Measurements from ENCODE around the gene TMEM131. TPM values are rescaled to one million over a fixed set of nuclear protein-coding genes. Genes with fewer than 3 reads are reported as not detected.
"Not testable (repeated sequence)": the region's sequence is repeated elsewhere in the genome, so short reads cannot be mapped to it uniquely, and the experiment has no call there.

Gene TMEM131
- total RNA-seq, 2 donors from 2014 or later, result 49.5 to 52.0 TPM

DNA sequence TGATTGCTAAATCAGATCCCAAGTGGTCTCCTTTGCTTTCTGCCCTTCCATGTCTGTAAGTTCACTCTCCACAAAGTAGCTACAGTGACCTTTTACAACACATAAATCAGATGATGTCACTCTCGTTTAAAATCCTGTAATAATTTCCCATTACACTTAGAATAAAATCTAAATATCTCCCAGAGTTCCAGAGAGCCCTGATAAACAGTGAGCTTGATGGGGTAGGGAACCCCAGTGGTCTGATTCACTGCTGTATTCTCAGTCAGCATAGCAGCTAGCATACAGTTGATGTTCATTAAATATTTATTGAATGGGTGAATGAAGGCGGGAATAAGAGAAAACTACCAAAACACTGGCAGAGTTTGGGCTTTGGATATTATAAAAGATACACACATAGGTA, 164.6 kb downstream of the TMEM131 start:
- ATAC-seq (ENCODE audit: insufficient number of reproducible peaks, low FRiP score, low read depth) (no peak), DNase-seq (ENCODE audit: low spot score) (no peak)
- Histone ChIP-seq H3K9me3 (no peaks in the 10 kb centered on the region), H3K27ac (peak overlapping the region; percentile 11 to 35), H3K27me3 (replicated peaks; ENCODE audit: insufficient read depth) (no peaks in the 10 kb centered on the region), H3K4me1 (ENCODE audit: control insufficient read depth in 1 of 2, low read depth in 2 of 2) (peaks cover 14 to 29% of the 10 kb centered on the region in 2 donors), H3K4me3 (no peak overlapping the region), H3K36me3 (peaks cover 6% of the 10 kb centered on the region)
- TF ChIP-seq, protein P1, sequence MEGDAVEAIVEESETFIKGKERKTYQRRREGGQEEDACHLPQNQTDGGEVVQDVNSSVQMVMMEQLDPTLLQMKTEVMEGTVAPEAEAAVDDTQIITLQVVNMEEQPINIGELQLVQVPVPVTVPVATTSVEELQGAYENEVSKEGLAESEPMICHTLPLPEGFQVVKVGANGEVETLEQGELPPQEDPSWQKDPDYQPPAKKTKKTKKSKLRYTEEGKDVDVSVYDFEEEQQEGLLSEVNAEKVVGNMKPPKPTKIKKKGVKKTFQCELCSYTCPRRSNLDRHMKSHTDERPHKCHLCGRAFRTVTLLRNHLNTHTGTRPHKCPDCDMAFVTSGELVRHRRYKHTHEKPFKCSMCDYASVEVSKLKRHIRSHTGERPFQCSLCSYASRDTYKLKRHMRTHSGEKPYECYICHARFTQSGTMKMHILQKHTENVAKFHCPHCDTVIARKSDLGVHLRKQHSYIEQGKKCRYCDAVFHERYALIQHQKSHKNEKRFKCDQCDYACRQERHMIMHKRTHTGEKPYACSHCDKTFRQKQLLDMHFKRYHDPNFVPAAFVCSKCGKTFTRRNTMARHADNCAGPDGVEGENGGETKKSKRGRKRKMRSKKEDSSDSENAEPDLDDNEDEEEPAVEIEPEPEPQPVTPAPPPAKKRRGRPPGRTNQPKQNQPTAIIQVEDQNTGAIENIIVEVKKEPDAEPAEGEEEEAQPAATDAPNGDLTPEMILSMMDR (IDR thresholded peaks at IDR 0.05), result no peak

GRCh38 chr2:97829255-97829654, 166.5 kb downstream of the TMEM131 start:
- DNase-seq (ENCODE audit: low spot score); H3K27me3 ChIP-seq (replicated peaks; ENCODE audit: insufficient read depth); H3K36me3 ChIP-seq; ATAC-seq (ENCODE audit: insufficient number of reproducible peaks, low FRiP score, low read depth); H3K4me3 ChIP-seq; H3K27ac ChIP-seq; H3K9me3 ChIP-seq: not testable (repeated sequence)
- H3K4me1 ChIP-seq (ENCODE audit: control insufficient read depth in 1 of 2, low read depth in 2 of 2), result peaks cover 14 to 29% of the 10 kb centered on the region in 2 donors

DNA sequence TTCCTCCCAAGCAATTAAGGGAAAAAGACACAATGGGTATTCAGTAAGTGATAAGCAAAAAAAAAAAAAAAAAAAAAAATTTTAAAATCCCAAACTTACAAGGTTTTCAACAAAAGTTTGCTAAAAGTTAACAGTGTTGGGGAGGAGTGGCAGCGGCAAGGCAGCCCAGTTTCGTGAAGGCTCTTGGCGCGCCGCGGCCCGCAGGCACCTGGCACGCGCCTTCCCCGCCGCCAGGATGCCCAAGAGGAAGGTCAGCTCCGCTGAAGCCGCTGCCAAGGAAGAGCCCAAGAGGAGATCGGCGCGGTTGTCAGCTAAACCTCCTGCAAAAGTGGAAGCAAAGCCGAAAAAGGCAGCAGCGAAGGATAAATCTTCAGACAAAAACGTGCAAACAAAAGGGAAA, 168.7 kb downstream of the TMEM131 start:
- not testable (repeated sequence) for H3K27me3 ChIP-seq (replicated peaks; ENCODE audit: insufficient read depth); H3K9me3 ChIP-seq; H3K4me3 ChIP-seq; ATAC-seq (ENCODE audit: insufficient number of reproducible peaks, low FRiP score, low read depth); DNase-seq (ENCODE audit: low spot score); H3K27ac ChIP-seq; H3K36me3 ChIP-seq
- peaks cover 14 to 24% of the 10 kb centered on the region in 2 donors for H3K4me1 ChIP-seq (ENCODE audit: control insufficient read depth in 1 of 2, low read depth in 2 of 2)

DNA sequence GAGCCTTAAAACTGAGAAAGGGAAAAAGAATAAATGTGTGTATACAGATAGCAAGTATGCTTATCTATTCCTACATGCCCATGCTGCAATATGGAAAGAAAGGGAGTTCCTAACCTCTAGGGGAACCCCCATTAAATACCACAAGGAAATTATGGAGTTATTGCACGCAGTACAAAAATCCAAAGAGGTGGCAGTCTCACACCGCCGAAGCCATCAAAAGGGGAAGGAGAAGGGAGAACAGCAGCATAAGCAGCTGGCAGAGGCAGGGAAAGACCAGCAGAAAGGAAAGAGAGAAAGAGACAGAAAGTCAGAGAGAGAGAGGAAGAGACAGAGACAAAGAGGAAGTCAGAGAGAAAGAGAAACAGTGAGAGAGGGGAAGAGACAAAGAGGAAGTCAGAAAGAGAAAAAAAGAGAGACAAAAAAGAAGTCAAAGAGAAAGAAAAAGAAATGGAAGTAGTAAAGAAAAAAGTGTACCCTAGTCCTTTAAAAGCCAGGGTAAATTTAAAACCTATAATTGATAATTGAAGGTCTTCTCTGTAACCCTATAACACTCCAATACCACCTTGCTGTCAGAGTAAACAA, 169.4 kb downstream of the TMEM131 start:
- H3K4me3 ChIP-seq; H3K9me3 ChIP-seq; H3K36me3 ChIP-seq; ATAC-seq (ENCODE audit: insufficient number of reproducible peaks, low FRiP score, low read depth); H3K27ac ChIP-seq; DNase-seq (ENCODE audit: low spot score); H3K27me3 ChIP-seq (replicated peaks; ENCODE audit: insufficient read depth): not testable (repeated sequence)
- peaks cover 14 to 19% of the 10 kb centered on the region in 2 donors for H3K4me1 ChIP-seq (ENCODE audit: control insufficient read depth in 1 of 2, low read depth in 2 of 2)

GRCh38 chr2:97824011-97824410, 171.7 kb downstream of the TMEM131 start:
- not testable (repeated sequence) for H3K4me1 ChIP-seq (ENCODE audit: control insufficient read depth in 1 of 2, low read depth in 2 of 2); DNase-seq (ENCODE audit: low spot score); H3K27ac ChIP-seq; H3K4me3 ChIP-seq; ATAC-seq (ENCODE audit: insufficient number of reproducible peaks, low FRiP score, low read depth); H3K27me3 ChIP-seq (replicated peaks; ENCODE audit: insufficient read depth); H3K9me3 ChIP-seq; H3K36me3 ChIP-seq

DNA sequence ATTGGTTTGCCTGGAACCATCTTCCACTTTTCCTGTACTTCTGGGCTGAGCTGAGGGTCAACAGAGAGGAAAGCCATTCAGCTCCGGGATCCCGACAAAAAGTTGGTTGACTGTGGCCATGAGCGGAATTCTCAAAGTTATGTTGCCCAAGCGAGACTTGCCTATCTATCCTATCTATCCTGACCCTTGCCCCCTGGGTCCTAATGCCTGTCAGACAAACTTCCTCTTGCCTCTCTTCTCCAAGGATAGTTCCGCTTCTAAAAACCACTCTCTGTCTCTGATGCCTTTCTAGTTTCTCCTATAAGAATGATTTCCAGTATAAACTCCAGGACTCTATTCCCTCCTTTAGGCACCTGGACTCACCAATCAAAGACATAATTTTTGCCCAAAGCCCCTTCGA, 173.9 kb downstream of the TMEM131 start:
- not testable (repeated sequence) for H3K27me3 ChIP-seq (replicated peaks; ENCODE audit: insufficient read depth); H3K27ac ChIP-seq; DNase-seq (ENCODE audit: low spot score); H3K36me3 ChIP-seq; H3K4me1 ChIP-seq (ENCODE audit: control insufficient read depth in 1 of 2, low read depth in 2 of 2); ATAC-seq (ENCODE audit: insufficient number of reproducible peaks, low FRiP score, low read depth); H3K4me3 ChIP-seq; H3K9me3 ChIP-seq

GRCh38 chr2:97819754-97820153, 176.0 kb downstream of the TMEM131 start:
- no peak for ATAC-seq (ENCODE audit: insufficient number of reproducible peaks, low FRiP score, low read depth)
- peaks cover 3% of the 10 kb centered on the region for H3K36me3 ChIP-seq

More at GRCh38 chr2:97819754-97820153, 176.0 kb downstream of the TMEM131 start:
- H3K27me3 ChIP-seq (replicated peaks; ENCODE audit: insufficient read depth), result no peaks in the 10 kb centered on the region
- H3K9me3 ChIP-seq, result no peaks in the 10 kb centered on the region
- no peak overlapping the region for H3K4me3 ChIP-seq
- no peak for DNase-seq (ENCODE audit: low spot score)
- H3K27ac ChIP-seq, result no peak overlapping the region
- no peaks in the 10 kb centered on the region for H3K4me1 ChIP-seq (ENCODE audit: control insufficient read depth in 1 of 2, low read depth in 2 of 2)
- TF ChIP-seq, protein P1 (IDR thresholded peaks at IDR 0.05), result no peak

All from thoracic aorta (tissue), 2 donors.